Measurements from ENCODE around the gene ECE1. TPM values are rescaled to one million over a fixed set of nuclear protein-coding genes. Genes with fewer than 3 reads are reported as not detected.

The ECE1 gene
- total and polyA plus RNA-seq, 2 of the 4 experiments (the other 2 are of a cell fraction): 61.8 to 124 TPM

DNA sequence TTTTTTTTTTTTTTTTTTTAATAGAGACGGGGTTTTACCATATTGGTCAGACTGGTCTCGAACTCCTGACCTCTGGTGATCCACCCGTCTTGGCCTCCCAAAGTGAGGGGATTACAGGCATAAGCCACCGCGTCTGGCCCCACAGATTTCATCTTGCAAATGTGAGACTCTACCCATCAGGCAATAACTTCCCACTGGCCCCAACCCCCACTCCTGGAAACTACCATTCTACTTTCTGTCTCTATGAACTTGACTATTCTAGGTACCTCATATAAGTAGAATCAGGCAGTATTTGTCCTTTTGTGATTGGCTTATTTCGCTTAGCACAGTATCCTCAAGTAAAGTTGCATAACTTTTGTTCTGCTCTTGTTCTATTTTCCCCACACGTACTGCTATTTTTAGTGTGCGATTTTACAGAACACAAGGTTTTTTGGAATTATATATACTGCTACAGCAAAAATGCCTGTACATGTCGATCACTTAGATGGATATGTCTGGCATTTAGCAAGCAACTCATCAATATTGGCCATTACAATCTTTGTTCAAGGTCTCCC lies 40.2 kb downstream of the ECE1 start (continued):
- no peak for TF ChIP-seq NFE2L2 (IDR thresholded peaks at IDR 0.05; ENCODE audit: low read depth, low read length)
- no peak for TF ChIP-seq RCOR1 (IDR thresholded peaks at IDR 0.05; ENCODE audit: insufficient replicate concordance, low read length)

DNA sequence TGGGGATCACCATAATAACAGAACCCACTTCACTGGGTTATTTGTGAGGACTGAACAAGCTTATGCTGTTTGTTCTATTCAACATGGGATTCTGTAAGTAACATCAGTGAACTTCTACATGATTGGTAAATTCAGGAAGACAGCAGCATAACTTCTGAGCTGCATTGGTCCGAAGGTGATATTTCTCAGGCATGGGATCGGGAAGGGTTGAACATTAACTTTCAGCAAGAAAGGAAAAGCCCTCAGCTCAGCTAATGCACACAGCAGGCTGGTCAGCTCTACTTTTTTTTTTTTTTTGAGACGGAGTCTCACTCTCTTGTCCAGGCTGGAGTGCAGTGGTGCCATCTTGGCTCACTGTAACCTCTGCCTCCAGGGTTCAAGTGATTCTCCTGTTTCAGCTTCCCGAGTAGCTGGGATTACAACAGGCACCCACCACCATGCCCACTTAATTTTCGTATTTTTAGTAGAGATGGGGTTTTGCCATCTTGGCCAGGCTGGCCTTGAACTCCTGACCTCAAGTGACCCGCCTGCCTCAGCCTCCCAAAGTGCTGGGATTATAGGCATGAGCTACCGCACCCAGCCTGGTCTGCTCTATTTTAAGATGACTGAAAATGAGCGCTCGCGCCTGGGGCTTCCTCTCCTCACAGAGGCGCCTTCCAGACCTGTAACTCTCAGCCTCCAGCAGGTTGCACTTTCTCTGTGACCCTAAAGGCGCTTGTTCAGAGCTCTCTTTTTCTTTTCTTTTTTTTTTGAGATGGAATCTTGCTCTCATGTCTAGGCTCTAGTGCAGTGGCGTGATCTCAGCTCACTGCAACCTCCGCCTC lies 42.2 kb downstream of the ECE1 start:
- TF ChIP-seq RAD21 (IDR thresholded peaks at IDR 0.05; ENCODE audit: low read length) (no peak), MAZ (IDR thresholded peaks at IDR 0.05; ENCODE audit: borderline replicate concordance, low read depth, low read length) (no peak), NFE2L2 (IDR thresholded peaks at IDR 0.05; ENCODE audit: low read depth, low read length) (no peak), CEBPB (IDR thresholded peaks at IDR 0.05; ENCODE audit: low read depth, low read length) (no peak), MXI1 (IDR thresholded peaks at IDR 0.05; ENCODE audit: borderline replicate concordance, low read depth, low read length) (no peak), FOS (IDR thresholded peaks at IDR 0.05; ENCODE audit: low read depth, low read length) (no peak), RCOR1 (IDR thresholded peaks at IDR 0.05; ENCODE audit: insufficient replicate concordance, low read length) (no peak), SMC3 (IDR thresholded peaks at IDR 0.05; ENCODE audit: low read depth, low read length) (no peak), BHLHE40 (IDR thresholded peaks at IDR 0.05; ENCODE audit: low read depth, low read length) (no peak), USF2 (IDR thresholded peaks at IDR 0.05; ENCODE audit: low read depth, low read length) (no peak)
- Histone ChIP-seq H2BK20ac (ENCODE audit: low read depth, low read length) (no peak overlapping the region), H3K14ac (replicated peaks; ENCODE audit: low read depth, low read length) (no peak overlapping the region), H3K9me1 (ENCODE audit: insufficient read depth, low read length) (0 out of 2 replicates have a peak, but pooled peaks cover 3% of the 10 kb centered on the region), H2AK9ac (replicated peaks; ENCODE audit: low read depth, low read length, poor library complexity) (no peak overlapping the region), H3K18ac (ENCODE audit: low read depth, low read length) (no peak overlapping the region), H3K9me3 (ENCODE audit: control insufficient read depth, insufficient read depth, low read length) (no peaks in the 10 kb centered on the region), H2BK5ac (ENCODE audit: low read depth, low read length, poor library complexity, severe bottlenecking) (no peak overlapping the region), H3K4me1 (ENCODE audit: control insufficient read depth, insufficient read depth, low read length) (peaks cover 8% of the 10 kb centered on the region), H3K36me3 (ENCODE audit: control insufficient read depth, insufficient read depth, low read length) (peaks cover 49% of the 10 kb centered on the region), H4K5ac (ENCODE audit: low read depth, low read length) (no peak overlapping the region), H2BK120ac (ENCODE audit: low read depth, low read length) (no peak overlapping the region), H4K91ac (ENCODE audit: insufficient read depth, low read depth, low read length) (no peak overlapping the region), H2BK15ac (ENCODE audit: low read depth, low read length) (no peak overlapping the region), H3K23ac (ENCODE audit: low read depth, low read length) (0 out of 2 replicates have a peak overlapping the region, but pooled peaks have one; percentile 13), H2AK5ac (ENCODE audit: low read depth, low read length) (no peak overlapping the region), H3K4ac (ENCODE audit: low read depth, low read length) (no peak overlapping the region), H3K4me3 (ENCODE audit: insufficient read depth, low read depth, low read length) (no peak overlapping the region), H3K27me3 (ENCODE audit: control insufficient read depth, insufficient read depth, low read length) (no peaks in the 10 kb centered on the region), H3K9ac (ENCODE audit: low read depth, low read length) (no peak overlapping the region), H3K56ac (ENCODE audit: extremely low read depth, insufficient read depth, low read length) (no peak overlapping the region), H3K27ac (ENCODE audit: insufficient read depth, low read length) (no peak overlapping the region), H3K4me2 (ENCODE audit: low read depth, low read length) (no peak overlapping the region), H4K8ac (ENCODE audit: low read depth in 2 of 2, low read length in 2 of 2) (no peak overlapping the region), H4K20me1 (ENCODE audit: insufficient read depth, low read length) (peaks cover 7% of the 10 kb centered on the region; the same call in 1 of the 2 replicates), H3K79me1 (ENCODE audit: low read depth in 1 of 2, low read length in 2 of 2) (peaks cover 7 to 45% of the 10 kb centered on the region in 2 experiments; a peak in 3 of 4 replicates), H2AFZ (replicated peaks; ENCODE audit: low read length, poor library complexity) (no peak overlapping the region)
- no peak for ATAC-seq (ENCODE audit: low read depth)
- ChIA-PET POLR2A (ENCODE audit: unreplicated experiment) (no interaction called here), CTCF (interaction anchor here (1.1 to 1.4 kb wide), 2 partner anchors 22 to 121 kb away, joined by 3 read pairs; no protein-coding TSS in a partner anchor)
- BruUV-seq (replicated peaks): no TSS peak
- DNase-seq: no peak
- in situ Hi-C loops (cut with MboI; ENCODE audit: low sequenced_read_pairs) (no loop called here), dilution Hi-C loops (cut with HindIII; ENCODE audit: low sequenced_read_pairs, unreplicated experiment) (no loop called here), intact Hi-C loops (cut with micrococcal nuclease) (no loop called here)
- WGBS, 2 experiments (ENCODE audit: extremely low coverage in 2 of 2, insufficient read length in 1 of 2): 83% methylated on average over 3 of the region's 14 CpGs; no CpG with 5 or more reads in 1 of the 2 experiments

All from IMR-90 (cell line).